Activated B cell treated with CpG ODN at 0.5 μM for 24 hours (primary cell): ENCODE measurements around the gene CALML5. TPM values are rescaled to one million over a fixed set of nuclear protein-coding genes. Genes with fewer than 3 reads are reported as not detected.

ENCODE experiments used
- ATAC-seq: fragments of 200-7000 bp; cut with Tn5 transposase; one replicate; pipeline ENCODE4 v1.10.0; 2021; ENCODE audit warnings: low read depth, mild to moderate bottlenecking, moderate library complexity
- CTCF ChIA-PET: fragments of 350-600 bp; sonication (Branson Sonifier 250); formaldehyde crosslinking; loops from one replicate; lab custom pipeline; 2021; ENCODE audit warnings: antibody characterized with exemption; lab: Charles Lee
- POLR2A ChIA-PET: fragments of 350-600 bp; sonication (Branson Sonifier 250); formaldehyde crosslinking; loops from one replicate; lab custom pipeline; 2021; ENCODE audit warnings: antibody characterized with exemption; lab: Charles Lee
- DNase-seq: peaks from one replicate; pipeline ENCODE4 v3.0.0; 2022
- H3K27ac Mint-ChIP-seq: one replicate; pipeline ENCODE4 v1.8.0; 2020; ENCODE audit warnings: mixed read lengths
- H3K27me3 Mint-ChIP-seq: one replicate; pipeline ENCODE4 v1.8.0; 2021; ENCODE audit warnings: mixed read lengths
- H3K36me3 Mint-ChIP-seq: one replicate; pipeline ENCODE4 v1.8.0; 2021; ENCODE audit warnings: low read depth, mixed read lengths
- H3K4me1 Mint-ChIP-seq: one replicate; pipeline ENCODE4 v1.8.0; 2021; ENCODE audit warnings: mixed read lengths
- H3K4me3 Mint-ChIP-seq: one replicate; pipeline ENCODE4 v1.8.0; 2020; ENCODE audit warnings: mild to moderate bottlenecking, mixed read lengths
- H3K9me3 Mint-ChIP-seq: one replicate; pipeline ENCODE4 v1.8.0; 2020; ENCODE audit warnings: mixed read lengths
- intact Hi-C: fragments of 100-400 bp; cut with micrococcal nuclease; formaldehyde crosslinking; loops from one replicate; pipeline ENCODE4 v1.15.1; 2024
- total RNA-seq: library from RNA; stranded (reverse); gene quantifications from 2 replicates; pipeline ENCODE4 v1.2.3, GENCODE V29; 2022
- TF ChIP-seq, protein P1 (sequence below): fragments of 200-600 bp; IDR thresholded peaks from one replicate; pipeline ENCODE4 v1.8.0; 2022; ENCODE audit warnings: antibody characterized with exemption, mild to moderate bottlenecking

CALML5 gene
- total RNA-seq, 1 donor from 2014 or later, result not detected

DNA sequence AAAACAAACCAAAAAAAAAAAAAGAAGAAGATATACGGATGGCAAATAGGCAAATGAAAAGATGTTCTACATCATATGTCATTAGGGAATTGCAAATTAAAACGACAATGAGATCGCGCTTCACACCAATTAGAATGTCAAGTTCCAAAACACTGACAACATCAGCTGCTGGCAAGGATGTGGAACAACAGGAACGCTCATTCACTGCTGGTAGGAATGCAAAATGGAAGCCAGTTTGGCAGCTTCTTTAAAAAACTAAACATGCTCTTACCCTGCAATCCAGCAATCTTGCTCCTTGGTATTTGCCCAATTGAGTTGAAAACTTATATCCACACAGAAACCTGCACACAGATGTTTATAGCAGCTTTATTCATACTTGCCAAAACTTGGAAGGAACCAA, 34.8 kb downstream of the CALML5 start:
- Mint-ChIP-seq H3K36me3 (no peaks in the 10 kb centered on the region), H3K9me3 (no peaks in the 10 kb centered on the region), H3K4me1 (peaks cover 15% of the 10 kb centered on the region), H3K27me3 (no peaks in the 10 kb centered on the region), H3K27ac (no peak overlapping the region), H3K4me3 (no peak overlapping the region)
- TF ChIP-seq, protein P1, sequence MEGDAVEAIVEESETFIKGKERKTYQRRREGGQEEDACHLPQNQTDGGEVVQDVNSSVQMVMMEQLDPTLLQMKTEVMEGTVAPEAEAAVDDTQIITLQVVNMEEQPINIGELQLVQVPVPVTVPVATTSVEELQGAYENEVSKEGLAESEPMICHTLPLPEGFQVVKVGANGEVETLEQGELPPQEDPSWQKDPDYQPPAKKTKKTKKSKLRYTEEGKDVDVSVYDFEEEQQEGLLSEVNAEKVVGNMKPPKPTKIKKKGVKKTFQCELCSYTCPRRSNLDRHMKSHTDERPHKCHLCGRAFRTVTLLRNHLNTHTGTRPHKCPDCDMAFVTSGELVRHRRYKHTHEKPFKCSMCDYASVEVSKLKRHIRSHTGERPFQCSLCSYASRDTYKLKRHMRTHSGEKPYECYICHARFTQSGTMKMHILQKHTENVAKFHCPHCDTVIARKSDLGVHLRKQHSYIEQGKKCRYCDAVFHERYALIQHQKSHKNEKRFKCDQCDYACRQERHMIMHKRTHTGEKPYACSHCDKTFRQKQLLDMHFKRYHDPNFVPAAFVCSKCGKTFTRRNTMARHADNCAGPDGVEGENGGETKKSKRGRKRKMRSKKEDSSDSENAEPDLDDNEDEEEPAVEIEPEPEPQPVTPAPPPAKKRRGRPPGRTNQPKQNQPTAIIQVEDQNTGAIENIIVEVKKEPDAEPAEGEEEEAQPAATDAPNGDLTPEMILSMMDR, result no peak
- ChIA-PET POLR2A (no interaction called here), CTCF (no interaction called here)
- intact Hi-C loops, result no loop called here
- ATAC-seq, result no peak
- no peak for DNase-seq

GRCh38 chr10:5462841-5463293, 36.5 kb downstream of the CALML5 start:
- Mint-ChIP-seq H3K9me3 (no peaks in the 10 kb centered on the region), H3K27ac (no peak overlapping the region), H3K36me3 (peaks cover 2% of the 10 kb centered on the region), H3K4me1 (peaks cover 15% of the 10 kb centered on the region), H3K27me3 (no peaks in the 10 kb centered on the region), H3K4me3 (no peak overlapping the region)
- ATAC-seq, result no peak
- TF ChIP-seq, protein P1, result no peak
- intact Hi-C loops, result no loop called here
- POLR2A ChIA-PET, result interaction anchor here (2.5 kb wide), 1 partner anchor 16 kb away, joined by 8 read pairs; no protein-coding TSS in a partner anchor
- no peak for DNase-seq
- CTCF ChIA-PET, result no interaction called here

DNA sequence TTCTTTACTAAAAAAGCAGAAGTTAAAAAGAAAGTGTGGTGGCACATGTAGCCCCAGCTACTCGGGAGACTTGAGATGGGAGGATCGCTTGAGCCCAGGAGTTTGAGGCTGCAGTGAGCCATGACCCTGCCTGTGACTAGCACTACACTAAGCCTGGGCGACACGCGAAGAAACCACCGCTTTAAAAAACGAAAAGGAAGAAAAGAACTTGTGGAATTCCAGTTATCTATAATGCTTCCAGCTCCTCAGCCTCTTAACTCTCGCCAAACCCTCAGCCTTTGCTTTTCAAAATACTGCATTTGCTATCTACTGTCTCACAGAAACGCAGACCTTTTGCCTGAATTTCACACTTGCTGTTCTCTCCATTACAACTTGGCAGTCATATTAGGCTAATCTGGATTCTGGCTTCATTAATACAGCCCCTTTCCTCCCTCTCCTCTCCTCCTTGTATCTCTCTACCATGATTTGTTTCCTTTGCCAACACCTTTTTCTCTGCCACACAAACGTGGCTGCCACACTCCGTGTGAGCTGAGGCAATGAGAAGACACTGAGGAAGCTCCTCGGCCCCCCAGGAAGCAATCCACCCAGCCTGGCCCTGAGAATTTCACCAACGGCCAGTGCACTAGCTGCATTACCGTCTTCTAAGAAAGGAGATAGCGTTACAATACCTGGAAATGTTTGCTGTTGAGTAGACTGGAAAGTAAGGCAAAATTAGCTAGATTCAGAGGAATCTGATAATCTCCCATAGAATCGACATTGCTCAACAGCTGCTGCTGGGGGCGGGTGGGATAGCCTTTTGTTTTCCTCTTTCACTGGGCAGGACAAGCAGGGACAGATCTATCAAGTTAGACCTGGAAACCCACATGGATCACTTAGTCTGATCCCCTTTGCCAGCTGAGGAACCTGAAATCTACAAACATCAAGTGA, 37.2 kb downstream of the CALML5 start:
- H3K27ac Mint-ChIP-seq, result no peak overlapping the region
- intact Hi-C loops, result no loop called here
- CTCF ChIA-PET, result interaction anchor here (2.1 kb wide), 1 partner anchor 161 kb away, joined by 13 read pairs; no protein-coding TSS in a partner anchor
- H3K36me3 Mint-ChIP-seq, result peaks cover 4% of the 10 kb centered on the region
- no peaks in the 10 kb centered on the region for H3K27me3 Mint-ChIP-seq
- POLR2A ChIA-PET, result interaction anchor here (2.5 kb wide), 1 partner anchor 16 kb away, joined by 8 read pairs; no protein-coding TSS in a partner anchor
- TF ChIP-seq, protein P1, result no peak
- no peak overlapping the region for H3K4me3 Mint-ChIP-seq
- DNase-seq (no peak), ATAC-seq (peak; percentile 68)
- no peaks in the 10 kb centered on the region for H3K9me3 Mint-ChIP-seq
- H3K4me1 Mint-ChIP-seq, result peaks cover 15% of the 10 kb centered on the region

- TF ChIP-seq, protein P1, result no peak
- ChIA-PET POLR2A (interaction anchor here (2.5 kb wide), 1 partner anchor 15 kb away, joined by 8 read pairs; no protein-coding TSS in a partner anchor), CTCF (interaction anchor here (2.1 kb wide), 1 partner anchor 162 kb away, joined by 13 read pairs; no protein-coding TSS in a partner anchor)
- no peaks in the 10 kb centered on the region for H3K27me3 Mint-ChIP-seq
- DNase-seq (no peak), ATAC-seq (no peak)
- H3K27ac Mint-ChIP-seq, result no peak overlapping the region
- intact Hi-C loops, result no loop called here
- no peaks in the 10 kb centered on the region for H3K9me3 Mint-ChIP-seq
- H3K36me3 Mint-ChIP-seq, result peaks cover 11% of the 10 kb centered on the region
- peaks cover 15% of the 10 kb centered on the region for H3K4me1 Mint-ChIP-seq
- H3K4me3 Mint-ChIP-seq, result no peak overlapping the region
These were observed 38.2 kb downstream of the CALML5 start for GRCh38 chr10:5461203-5461588.
